ENCODE measurements around the gene AFAP1L2.

The AFAP1L2 gene

DNA sequence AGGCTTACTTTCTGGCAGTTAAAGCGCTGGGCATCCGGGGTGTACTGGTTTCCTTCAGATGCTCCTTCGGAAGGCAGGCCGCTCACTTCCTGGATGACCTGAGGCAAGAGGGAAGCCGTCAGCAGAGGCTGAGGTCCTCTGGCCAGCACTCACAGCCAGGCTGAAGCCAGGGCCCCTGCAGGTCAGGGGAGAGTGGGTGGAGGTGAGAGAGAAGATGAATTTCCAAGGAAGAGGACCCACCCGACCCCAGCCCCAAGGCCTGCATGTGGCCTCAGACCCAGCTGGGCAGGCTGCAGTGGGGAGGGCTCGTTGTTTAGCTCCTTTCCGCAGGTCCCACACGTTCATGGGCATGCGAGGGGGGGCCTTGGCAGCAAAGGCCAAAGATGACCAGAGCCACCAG is 94.0 kb downstream of the AFAP1L2 start:
- no peaks in the 10 kb centered on the region for H3F3A ChIP-seq (ENCODE audit: control insufficient read depth, insufficient read depth)
- no peak overlapping the region for H3K27ac ChIP-seq (ENCODE audit: low read depth, low read length)
- no peak overlapping the region for H3K4me2 ChIP-seq (ENCODE audit: low read length)
- H3K9me3 ChIP-seq (ENCODE audit: control insufficient read depth, insufficient read depth, low read length): no peaks in the 10 kb centered on the region
- H3K4me3 ChIP-seq (ENCODE audit: low read length): no peak overlapping the region
- TF ChIP-seq, protein P1, sequence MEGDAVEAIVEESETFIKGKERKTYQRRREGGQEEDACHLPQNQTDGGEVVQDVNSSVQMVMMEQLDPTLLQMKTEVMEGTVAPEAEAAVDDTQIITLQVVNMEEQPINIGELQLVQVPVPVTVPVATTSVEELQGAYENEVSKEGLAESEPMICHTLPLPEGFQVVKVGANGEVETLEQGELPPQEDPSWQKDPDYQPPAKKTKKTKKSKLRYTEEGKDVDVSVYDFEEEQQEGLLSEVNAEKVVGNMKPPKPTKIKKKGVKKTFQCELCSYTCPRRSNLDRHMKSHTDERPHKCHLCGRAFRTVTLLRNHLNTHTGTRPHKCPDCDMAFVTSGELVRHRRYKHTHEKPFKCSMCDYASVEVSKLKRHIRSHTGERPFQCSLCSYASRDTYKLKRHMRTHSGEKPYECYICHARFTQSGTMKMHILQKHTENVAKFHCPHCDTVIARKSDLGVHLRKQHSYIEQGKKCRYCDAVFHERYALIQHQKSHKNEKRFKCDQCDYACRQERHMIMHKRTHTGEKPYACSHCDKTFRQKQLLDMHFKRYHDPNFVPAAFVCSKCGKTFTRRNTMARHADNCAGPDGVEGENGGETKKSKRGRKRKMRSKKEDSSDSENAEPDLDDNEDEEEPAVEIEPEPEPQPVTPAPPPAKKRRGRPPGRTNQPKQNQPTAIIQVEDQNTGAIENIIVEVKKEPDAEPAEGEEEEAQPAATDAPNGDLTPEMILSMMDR (IDR thresholded peaks at IDR 0.05; ENCODE audit: low read depth, low read length, poor library complexity, severe bottlenecking): no peak
- TF ChIP-seq EZH2phosphoT487 (IDR thresholded peaks at IDR 0.05; ENCODE audit: borderline replicate concordance, low read length): no peak
- no peaks in the 10 kb centered on the region for H3K36me3 ChIP-seq (ENCODE audit: control insufficient read depth, low read length)
- H3K27me3 ChIP-seq (ENCODE audit: control insufficient read depth, low read length): no peaks in the 10 kb centered on the region; the same call in 1 of the 2 replicates
- H4K20me1 ChIP-seq (ENCODE audit: control insufficient read depth, insufficient read depth, low read depth, low read length): no peaks in the 10 kb centered on the region
- no peaks in the 10 kb centered on the region for H3K79me2 ChIP-seq (ENCODE audit: control insufficient read depth, low read length)
- no peaks in the 10 kb centered on the region for H3K9me2 ChIP-seq (replicated peaks; ENCODE audit: control insufficient read depth, low read length)
- H3K4me1 ChIP-seq (ENCODE audit: control insufficient read depth, low read length): no peaks in the 10 kb centered on the region

DNA sequence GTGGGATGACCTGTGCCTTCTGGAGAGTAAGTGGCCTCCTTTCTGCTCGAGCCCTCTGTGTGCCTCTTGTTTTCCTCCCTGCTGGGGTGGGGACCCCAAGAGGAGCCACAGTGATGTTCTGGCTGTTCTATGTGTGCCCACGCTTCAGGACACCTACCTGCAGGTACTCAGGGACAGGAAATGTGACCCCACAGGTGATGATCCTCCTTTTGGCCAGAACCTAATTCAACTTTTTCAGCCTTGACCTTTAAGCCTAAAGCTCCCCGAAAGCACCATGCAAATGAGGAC is 95.0 kb downstream of the AFAP1L2 start:
- H3F3A ChIP-seq (ENCODE audit: control insufficient read depth, insufficient read depth): no peaks in the 10 kb centered on the region

DNA sequence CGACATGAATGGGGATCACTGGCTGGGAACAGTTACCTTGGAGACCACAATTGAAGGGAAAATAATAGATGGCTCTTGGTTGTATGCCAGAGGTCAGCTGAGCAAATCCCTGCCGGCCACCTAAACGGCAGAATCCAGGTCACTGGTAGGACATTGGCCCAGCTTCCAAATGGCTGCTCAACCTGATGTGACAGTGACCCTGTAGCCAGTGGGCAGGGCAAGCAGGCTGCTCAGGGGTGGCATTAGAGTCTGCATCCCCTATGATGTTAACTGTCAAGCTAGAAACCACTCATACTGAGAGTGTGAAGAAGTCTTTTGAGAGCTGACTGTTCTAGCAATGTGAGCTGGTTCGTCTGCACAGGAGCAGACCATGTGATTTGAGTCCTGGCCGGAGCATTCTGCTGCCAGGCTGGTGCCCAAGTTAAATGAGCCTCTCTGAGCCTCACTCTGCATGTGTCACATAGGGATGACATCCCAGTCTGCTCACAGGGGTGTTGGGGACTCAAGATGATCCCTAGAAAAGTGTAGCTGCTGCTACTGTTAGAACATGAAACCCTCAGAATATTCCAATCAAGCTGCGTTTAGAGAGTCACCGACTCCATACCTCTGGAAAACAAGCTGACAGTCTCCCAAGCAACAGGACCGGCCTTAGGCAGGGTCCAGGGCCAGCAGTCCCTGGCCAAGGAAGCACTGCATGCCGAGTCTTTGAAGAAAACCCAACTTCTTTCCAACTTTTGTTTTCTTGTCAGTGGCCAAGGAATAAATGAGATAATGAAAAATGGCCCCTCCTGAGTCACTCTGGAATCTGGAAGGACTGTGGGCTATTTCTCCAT is 95.6 kb downstream of the AFAP1L2 start:
- Histone ChIP-seq H4K20me1 (ENCODE audit: control insufficient read depth, insufficient read depth, low read depth, low read length) (no peaks in the 10 kb centered on the region), H3K27me3 (ENCODE audit: control insufficient read depth, low read length) (no peaks in the 10 kb centered on the region; the same call in 1 of the 2 replicates), H3F3A (ENCODE audit: control insufficient read depth, insufficient read depth) (no peaks in the 10 kb centered on the region), H3K27ac (ENCODE audit: low read depth, low read length) (no peak overlapping the region), H3K36me3 (ENCODE audit: control insufficient read depth, low read length) (no peaks in the 10 kb centered on the region), H3K4me1 (ENCODE audit: control insufficient read depth, low read length) (peaks cover 9% of the 10 kb centered on the region), H3K4me2 (ENCODE audit: low read length) (no peak overlapping the region), H3K4me3 (ENCODE audit: low read length) (no peak overlapping the region), H3K9me2 (replicated peaks; ENCODE audit: control insufficient read depth, low read length) (no peaks in the 10 kb centered on the region), H3K9me3 (ENCODE audit: control insufficient read depth, insufficient read depth, low read length) (no peaks in the 10 kb centered on the region), H3K79me2 (ENCODE audit: control insufficient read depth, low read length) (no peaks in the 10 kb centered on the region)
- TF ChIP-seq, protein P1 (IDR thresholded peaks at IDR 0.05; ENCODE audit: low read depth, low read length, poor library complexity, severe bottlenecking): no peak
- TF ChIP-seq EZH2phosphoT487 (IDR thresholded peaks at IDR 0.05; ENCODE audit: borderline replicate concordance, low read length): no peak

More for the DNA sequence above, 95.0 kb downstream of the AFAP1L2 start:
- no peak overlapping the region for H3K4me3 ChIP-seq (ENCODE audit: low read length)
- no peaks in the 10 kb centered on the region for H4K20me1 ChIP-seq (ENCODE audit: control insufficient read depth, insufficient read depth, low read depth, low read length)
- no peaks in the 10 kb centered on the region; the same call in 1 of the 2 replicates for H3K27me3 ChIP-seq (ENCODE audit: control insufficient read depth, low read length)
- H3K27ac ChIP-seq (ENCODE audit: low read depth, low read length): no peak overlapping the region
- H3K4me2 ChIP-seq (ENCODE audit: low read length): no peak overlapping the region
- H3K36me3 ChIP-seq (ENCODE audit: control insufficient read depth, low read length): no peaks in the 10 kb centered on the region
- no peak for TF ChIP-seq EZH2phosphoT487 (IDR thresholded peaks at IDR 0.05; ENCODE audit: borderline replicate concordance, low read length)
- TF ChIP-seq, protein P1 (IDR thresholded peaks at IDR 0.05; ENCODE audit: low read depth, low read length, poor library complexity, severe bottlenecking): no peak
- no peaks in the 10 kb centered on the region for H3K9me2 ChIP-seq (replicated peaks; ENCODE audit: control insufficient read depth, low read length)
- peaks cover 4% of the 10 kb centered on the region for H3K4me1 ChIP-seq (ENCODE audit: control insufficient read depth, low read length)
- no peaks in the 10 kb centered on the region for H3K9me3 ChIP-seq (ENCODE audit: control insufficient read depth, insufficient read depth, low read length)
- no peaks in the 10 kb centered on the region for H3K79me2 ChIP-seq (ENCODE audit: control insufficient read depth, low read length)
